ENCODE data around the gene NCOA1.
A peak's percentile ranks its signal among the peaks of the same experiment; 100 is the strongest.
"Not testable (repeated sequence)": the region's sequence is repeated elsewhere in the genome, so short reads cannot be mapped to it uniquely, and the experiment has no call there.

NCOA1 gene

GRCh38 chr2:24671230-24671629, 180.2 kb downstream of the NCOA1 start:
- Histone ChIP-seq H4K12ac (ENCODE audit: low read depth, low read length) (no peak overlapping the region), H2AFZ (ENCODE audit: insufficient read depth, low read length, poor library complexity) (no peak overlapping the region), H3K14ac (ENCODE audit: low read length) (no peak overlapping the region), H3K79me1 (ENCODE audit: low read length) (no peaks in the 10 kb centered on the region), H2BK5ac (ENCODE audit: low read depth, low read length, poor library complexity) (no peak overlapping the region), H2BK12ac (ENCODE audit: low read length) (no peak overlapping the region), H3K4ac (ENCODE audit: low read depth, low read length) (no peak overlapping the region), H3K27ac (ENCODE audit: low read depth, low read length) (no peak overlapping the region), H3K9me3 (ENCODE audit: insufficient read depth, low read depth, low read length) (no peaks in the 10 kb centered on the region), H3K18ac (ENCODE audit: low read length) (no peak overlapping the region), H4K91ac (ENCODE audit: low read depth, low read length) (no peak overlapping the region), H2AK5ac (ENCODE audit: low read length) (no peak overlapping the region), H3K27me3 (ENCODE audit: insufficient read depth, low read length) (no peaks in the 10 kb centered on the region), H2BK120ac (ENCODE audit: insufficient read depth, low read length, poor library complexity) (no peak overlapping the region), H3K23ac (ENCODE audit: low read length) (no peak overlapping the region), H4K8ac (ENCODE audit: low read depth, low read length) (no peak overlapping the region), H3K9ac (ENCODE audit: low read length) (no peak overlapping the region), H3K79me2 (ENCODE audit: control insufficient read depth, insufficient read depth, low read length, poor library complexity) (no peaks in the 10 kb centered on the region), H3K36me3 (ENCODE audit: control insufficient read depth in 1 of 2, insufficient read depth in 2 of 2, low read length in 2 of 2) (no peaks in the 10 kb centered on the region), H3K4me2 (ENCODE audit: low read length) (no peak overlapping the region), H3K4me1 (ENCODE audit: control insufficient read depth in 1 of 2, insufficient read depth in 2 of 2, low read length in 2 of 2) (no peaks in the 10 kb centered on the region), H3K4me3 (ENCODE audit: low read depth, low read length) (no peak overlapping the region)
- DNase-seq, result no peak
- no CpG with 5 or more reads among the region's 1 CpG for WGBS (ENCODE audit: extremely low coverage, insufficient coverage, insufficient read length)

DNA sequence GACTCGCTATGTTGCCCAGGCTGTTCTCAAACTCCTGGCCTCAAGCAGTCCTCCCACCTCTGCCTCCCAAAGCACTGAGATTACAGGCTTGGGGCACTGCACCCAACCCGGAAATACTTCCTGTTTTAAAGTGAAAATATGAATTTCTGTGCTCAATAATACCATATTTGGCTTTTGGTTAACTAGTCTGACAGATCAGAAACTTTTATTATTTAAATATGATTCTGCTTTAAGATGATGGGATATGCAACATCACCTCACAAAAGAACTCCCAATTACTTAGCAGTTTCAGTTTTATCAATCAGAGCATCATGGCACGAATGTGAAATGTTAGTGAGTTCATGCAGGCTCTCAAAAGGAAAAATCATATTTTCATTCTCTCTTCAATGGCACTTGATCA, 181.5 kb downstream of the NCOA1 start:
- Histone ChIP-seq H3K4me2 (ENCODE audit: low read length) (no peak overlapping the region), H3K27me3 (ENCODE audit: insufficient read depth, low read length) (no peaks in the 10 kb centered on the region), H3K4me3 (ENCODE audit: low read depth, low read length) (no peak overlapping the region), H3K14ac (ENCODE audit: low read length) (no peak overlapping the region), H3K79me1 (ENCODE audit: low read length) (no peaks in the 10 kb centered on the region), H3K79me2 (ENCODE audit: control insufficient read depth, insufficient read depth, low read length, poor library complexity) (no peaks in the 10 kb centered on the region), H3K23ac (ENCODE audit: low read length) (no peak overlapping the region), H3K36me3 (ENCODE audit: control insufficient read depth in 1 of 2, insufficient read depth in 2 of 2, low read length in 2 of 2) (no peaks in the 10 kb centered on the region), H3K4ac (ENCODE audit: low read depth, low read length) (no peak overlapping the region), H3K9ac (ENCODE audit: low read length) (no peak overlapping the region), H4K8ac (ENCODE audit: low read depth, low read length) (no peak overlapping the region), H3K9me3 (ENCODE audit: insufficient read depth, low read depth, low read length) (no peaks in the 10 kb centered on the region), H3K4me1 (ENCODE audit: control insufficient read depth in 1 of 2, insufficient read depth in 2 of 2, low read length in 2 of 2) (no peaks in the 10 kb centered on the region), H4K12ac (ENCODE audit: low read depth, low read length) (no peak overlapping the region), H2AK5ac (ENCODE audit: low read length) (no peak overlapping the region), H3K27ac (ENCODE audit: low read depth, low read length) (no peak overlapping the region), H2BK120ac (ENCODE audit: insufficient read depth, low read length, poor library complexity) (no peak overlapping the region), H4K91ac (ENCODE audit: low read depth, low read length) (no peak overlapping the region), H2BK5ac (ENCODE audit: low read depth, low read length, poor library complexity) (no peak overlapping the region), H3K18ac (ENCODE audit: low read length) (no peak overlapping the region), H2AFZ (ENCODE audit: insufficient read depth, low read length, poor library complexity) (no peak overlapping the region), H2BK12ac (ENCODE audit: low read length) (no peak overlapping the region)
- peak in 1 of 2 donors; percentile 8 for DNase-seq
- no CpG with 5 or more reads among the region's 3 CpGs for WGBS (ENCODE audit: extremely low coverage, insufficient coverage, insufficient read length)

DNA sequence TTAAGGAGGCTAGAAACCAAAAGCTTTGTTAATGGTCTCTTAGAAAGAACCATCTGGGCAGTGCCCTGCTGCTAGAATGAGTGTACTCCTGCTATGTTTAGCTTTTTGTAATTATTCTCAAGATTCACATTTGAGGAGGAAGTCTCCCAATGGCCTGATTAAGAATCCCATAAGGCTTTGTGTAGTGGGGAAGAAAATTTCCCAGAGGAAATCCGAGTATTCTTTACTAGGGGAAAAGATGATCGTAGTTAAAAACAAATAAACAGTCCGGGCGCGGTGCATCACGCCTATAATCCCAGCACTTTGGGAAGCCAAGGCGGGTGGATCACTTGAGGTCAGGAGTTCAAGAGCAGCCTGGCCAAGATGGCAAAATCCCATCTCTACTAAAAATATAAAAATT, 184.3 kb downstream of the NCOA1 start:
- Histone ChIP-seq H3K9me3 (ENCODE audit: insufficient read depth, low read depth, low read length) (no peaks in the 10 kb centered on the region), H3K36me3 (ENCODE audit: control insufficient read depth in 1 of 2, insufficient read depth in 2 of 2, low read length in 2 of 2) (no peaks in the 10 kb centered on the region), H3K14ac (ENCODE audit: low read length) (no peak overlapping the region), H2AK5ac (ENCODE audit: low read length) (no peak overlapping the region), H2BK120ac (ENCODE audit: insufficient read depth, low read length, poor library complexity) (no peak overlapping the region), H4K12ac (ENCODE audit: low read depth, low read length) (no peak overlapping the region), H3K79me2 (ENCODE audit: control insufficient read depth, insufficient read depth, low read length, poor library complexity) (no peaks in the 10 kb centered on the region), H3K9ac (ENCODE audit: low read length) (no peak overlapping the region), H3K27ac (ENCODE audit: low read depth, low read length) (no peak overlapping the region), H4K8ac (ENCODE audit: low read depth, low read length) (no peak overlapping the region), H3K4ac (ENCODE audit: low read depth, low read length) (no peak overlapping the region), H3K4me1 (ENCODE audit: control insufficient read depth in 1 of 2, insufficient read depth in 2 of 2, low read length in 2 of 2) (no peaks in the 10 kb centered on the region), H2BK5ac (ENCODE audit: low read depth, low read length, poor library complexity) (no peak overlapping the region), H3K4me3 (ENCODE audit: low read depth, low read length) (no peak overlapping the region), H3K79me1 (ENCODE audit: low read length) (no peaks in the 10 kb centered on the region), H4K91ac (ENCODE audit: low read depth, low read length) (no peak overlapping the region), H3K4me2 (ENCODE audit: low read length) (no peak overlapping the region), H3K27me3 (ENCODE audit: insufficient read depth, low read length) (no peaks in the 10 kb centered on the region), H3K23ac (ENCODE audit: low read length) (no peak overlapping the region), H2BK12ac (ENCODE audit: low read length) (no peak overlapping the region), H3K18ac (ENCODE audit: low read length) (no peak overlapping the region), H2AFZ (ENCODE audit: insufficient read depth, low read length, poor library complexity) (no peak overlapping the region)
- no CpG with 5 or more reads among the region's 7 CpGs for WGBS (ENCODE audit: extremely low coverage, insufficient coverage, insufficient read length)
- no peak for DNase-seq

DNA sequence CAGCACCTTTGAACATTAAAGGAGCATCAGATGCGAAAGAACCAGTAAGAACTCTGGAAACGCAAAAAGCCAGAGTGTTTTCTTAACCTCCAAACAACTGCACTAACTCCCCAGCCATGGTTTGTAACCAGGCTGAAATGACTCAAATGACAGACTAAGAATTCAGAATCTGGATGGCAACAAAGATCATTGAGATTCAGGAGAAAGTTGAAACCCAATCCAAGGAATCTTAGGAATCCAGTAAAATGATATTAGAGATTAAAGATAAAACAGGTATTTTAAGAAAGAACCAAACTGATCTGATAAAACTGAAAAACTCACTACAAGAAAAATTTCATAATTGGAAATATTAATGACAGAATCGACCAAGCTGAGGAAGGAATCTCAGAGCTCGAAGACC, 185.4 kb downstream of the NCOA1 start:
- Histone ChIP-seq H4K12ac (ENCODE audit: low read depth, low read length) (no peak overlapping the region), H3K4me2 (ENCODE audit: low read length) (no peak overlapping the region), H2BK5ac (ENCODE audit: low read depth, low read length, poor library complexity) (no peak overlapping the region), H3K4ac (ENCODE audit: low read depth, low read length) (no peak overlapping the region), H3K14ac (ENCODE audit: low read length) (no peak overlapping the region), H3K27ac (ENCODE audit: low read depth, low read length) (no peak overlapping the region), H3K4me1 (ENCODE audit: control insufficient read depth in 1 of 2, insufficient read depth in 2 of 2, low read length in 2 of 2) (no peaks in the 10 kb centered on the region), H3K9me3 (ENCODE audit: insufficient read depth, low read depth, low read length) (no peaks in the 10 kb centered on the region), H2BK120ac (ENCODE audit: insufficient read depth, low read length, poor library complexity) (no peak overlapping the region), H2BK12ac (ENCODE audit: low read length) (no peak overlapping the region), H3K79me1 (ENCODE audit: low read length) (no peaks in the 10 kb centered on the region), H2AK5ac (ENCODE audit: low read length) (no peak overlapping the region), H3K36me3 (ENCODE audit: control insufficient read depth in 1 of 2, insufficient read depth in 2 of 2, low read length in 2 of 2) (no peaks in the 10 kb centered on the region), H3K4me3 (ENCODE audit: low read depth, low read length) (no peak overlapping the region), H4K8ac (ENCODE audit: low read depth, low read length) (no peak overlapping the region), H3K18ac (ENCODE audit: low read length) (no peak overlapping the region), H3K23ac (ENCODE audit: low read length) (no peak overlapping the region), H3K27me3 (ENCODE audit: insufficient read depth, low read length) (no peaks in the 10 kb centered on the region), H4K91ac (ENCODE audit: low read depth, low read length) (no peak overlapping the region), H2AFZ (ENCODE audit: insufficient read depth, low read length, poor library complexity) (no peak overlapping the region), H3K79me2 (ENCODE audit: control insufficient read depth, insufficient read depth, low read length, poor library complexity) (no peaks in the 10 kb centered on the region), H3K9ac (ENCODE audit: low read length) (no peak overlapping the region)
- WGBS (ENCODE audit: extremely low coverage, insufficient coverage, insufficient read length), result no CpG with 5 or more reads among the region's 4 CpGs
- peak; percentile 32 to 89 for DNase-seq

DNA sequence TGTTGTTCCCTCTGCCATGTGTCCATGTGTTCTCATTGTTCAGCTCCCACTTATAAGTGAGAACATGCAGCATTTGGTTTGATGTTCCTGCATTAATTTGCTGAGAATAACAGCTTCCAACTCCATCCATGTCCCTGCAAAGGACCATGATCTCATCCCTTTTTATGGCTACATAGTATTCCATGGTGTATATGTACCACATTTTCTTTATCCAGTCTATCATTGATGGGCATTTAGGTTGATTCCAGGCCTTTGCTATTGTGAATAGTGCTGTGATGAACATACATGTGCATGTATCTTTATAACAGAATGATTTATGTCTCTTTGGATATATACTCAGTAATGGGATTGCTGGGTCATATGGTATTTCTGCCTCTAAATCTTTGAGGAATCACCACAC, 187.0 kb downstream of the NCOA1 start:
- H3K23ac ChIP-seq (ENCODE audit: low read length); H3K18ac ChIP-seq (ENCODE audit: low read length); H2AFZ ChIP-seq (ENCODE audit: insufficient read depth, low read length, poor library complexity); H3K4ac ChIP-seq (ENCODE audit: low read depth, low read length); DNase-seq; H3K27ac ChIP-seq (ENCODE audit: low read depth, low read length); H3K9me3 ChIP-seq (ENCODE audit: insufficient read depth, low read depth, low read length); H2BK5ac ChIP-seq (ENCODE audit: low read depth, low read length, poor library complexity); H3K4me3 ChIP-seq (ENCODE audit: low read depth, low read length); H3K36me3 ChIP-seq (ENCODE audit: control insufficient read depth in 1 of 2, insufficient read depth in 2 of 2, low read length in 2 of 2); H3K79me1 ChIP-seq (ENCODE audit: low read length); H4K91ac ChIP-seq (ENCODE audit: low read depth, low read length); H3K4me2 ChIP-seq (ENCODE audit: low read length); H3K14ac ChIP-seq (ENCODE audit: low read length); H3K9ac ChIP-seq (ENCODE audit: low read length); H3K79me2 ChIP-seq (ENCODE audit: control insufficient read depth, insufficient read depth, low read length, poor library complexity); H3K4me1 ChIP-seq (ENCODE audit: control insufficient read depth in 1 of 2, insufficient read depth in 2 of 2, low read length in 2 of 2); H2BK12ac ChIP-seq (ENCODE audit: low read length); H2BK120ac ChIP-seq (ENCODE audit: insufficient read depth, low read length, poor library complexity); H2AK5ac ChIP-seq (ENCODE audit: low read length); H3K27me3 ChIP-seq (ENCODE audit: insufficient read depth, low read length); H4K8ac ChIP-seq (ENCODE audit: low read depth, low read length); H4K12ac ChIP-seq (ENCODE audit: low read depth, low read length): not testable (repeated sequence)
